ENCODE data around the gene SPTSSA. TPM values are rescaled to one million over a fixed set of nuclear protein-coding genes. Genes with fewer than 3 reads are reported as not detected.

SPTSSA gene
- total RNA-seq, 4 donors from 2014 or later = 11.5 to 32.1 (median 16.5) TPM

GRCh38 chr14:34387974-34388516 lies 74.0 kb downstream of the SPTSSA start:
- TF ChIP-seq CTCF (IDR thresholded peaks at IDR 0.05; ENCODE audit: low read depth) = no peak

GRCh38 chr14:34386865-34387485 lies 75.1 kb downstream of the SPTSSA start:
- TF ChIP-seq CTCF (IDR thresholded peaks at IDR 0.05; ENCODE audit: low read depth) = no peak

- no peak for TF ChIP-seq CTCF (IDR thresholded peaks at IDR 0.05; ENCODE audit: low read depth)
These were observed 78.2 kb downstream of the SPTSSA start for GRCh38 chr14:34383839-34384238.

Other genes with a start within 250 kb of the SPTSSA start
- gene EAPP, start 77.5 kb upstream of the SPTSSA start, total RNA-seq = 10 to 100 TPM; 28.8 to 60.2 (median 41.4) TPM
- 100 to 1,000 TPM in 3 of 4 donors, 10 to 100 TPM in 1; 68.6 to 211 (median 156) TPM for gene SNX6, start 167.9 kb upstream of the SPTSSA start, total RNA-seq